CD4-positive, alpha-beta T cell treated with Interferon alpha-2 for 1 hour (primary cell): Measurements from ENCODE around the gene MAPK8IP1.

Experiments used
- DNase-seq, 2 donors: peaks; one replicate each; pipeline ENCODE4 v3.0.0-alpha.2; 2020 to 2022

The MAPK8IP1 gene

GRCh38 chr11:45909594-45910475 lies 24.4 kb downstream of the MAPK8IP1 start:
- DNase-seq = no peak

GRCh38 chr11:45910623-45911022 lies 25.2 kb downstream of the MAPK8IP1 start:
- no peak for DNase-seq

- no peak for DNase-seq
Observed at GRCh38 chr11:45913514-45913913, 28.1 kb downstream of the MAPK8IP1 start.

GRCh38 chr11:45913942-45914635 lies 28.6 kb downstream of the MAPK8IP1 start:
- DNase-seq = no peak

- no peak for DNase-seq
Observed at GRCh38 chr11:45915446-45915845, 30.0 kb downstream of the MAPK8IP1 start.

- DNase-seq = no peak
Observed at GRCh38 chr11:45917286-45917622, 31.8 kb downstream of the MAPK8IP1 start.

GRCh38 chr11:45917623-45918330 lies 32.3 kb downstream of the MAPK8IP1 start, which contains the start of gene PEX16:
PEX16 (minus strand) TSS chr11:45917877; CDS start chr11:45917811, 66 bp downstream.
- DNase-seq = peak; percentile 98 to 99

GRCh38 chr11:45918331-45918941 lies 33.0 kb downstream of the MAPK8IP1 start:
- DNase-seq = peak; percentile 54 to 66

- DNase-seq = no peak
Observed at GRCh38 chr11:45918962-45919675, 33.7 kb downstream of the MAPK8IP1 start.

GRCh38 chr11:45919806-45920530 lies 34.5 kb downstream of the MAPK8IP1 start:
- no peak for DNase-seq

GRCh38 chr11:45920531-45921477 lies 35.4 kb downstream of the MAPK8IP1 start:
- DNase-seq = no peak

- DNase-seq = peak in 1 of 2 donors; percentile 20
Observed at GRCh38 chr11:45921561-45922424, 36.3 kb downstream of the MAPK8IP1 start.

GRCh38 chr11:45922425-45923082 lies 37.1 kb downstream of the MAPK8IP1 start, which contains the start of gene LARGE2:
LARGE2 (plus strand) TSS chr11:45922656; CDS start chr11:45922883, 227 bp downstream.
- DNase-seq = peak in 1 of 2 donors; percentile 39

GRCh38 chr11:45924036-45924915 lies 38.8 kb downstream of the MAPK8IP1 start:
- DNase-seq = no peak

- no peak for DNase-seq
Observed at GRCh38 chr11:45924927-45925326, 39.5 kb downstream of the MAPK8IP1 start.

- no peak for DNase-seq
Observed at GRCh38 chr11:45925550-45925949, 40.1 kb downstream of the MAPK8IP1 start.

GRCh38 chr11:45926001-45926401 lies 40.5 kb downstream of the MAPK8IP1 start:
- DNase-seq = no peak
